ACC112 (cell line): Measurements from ENCODE around the gene ARHGAP5.

Experiments
- H2AFZ ChIP-seq: fragments of 200-600 bp; sonication (generic); one replicate; pipeline ENCODE4 v1.6.0; 2017; ENCODE audit warnings: antibody characterized with exemption, low read length; ENCODE audit not compliant: unreplicated experiment
- H3K27ac ChIP-seq: fragments of 200-600 bp; sonication (generic); 2 replicates; pipeline ENCODE4 v1.5.1; 2014; ENCODE audit warnings: low read depth, mild to moderate bottlenecking, antibody characterized with exemption, low read length, moderate library complexity
- H3K27me3 ChIP-seq: fragments of 200-600 bp; sonication (generic); 2 replicates; pipeline ENCODE4 v1.6.1; 2014; ENCODE audit warnings: mild to moderate bottlenecking, antibody characterized with exemption, low read length, moderate library complexity, mixed read lengths; ENCODE audit not compliant: insufficient read depth
- H3K36me3 ChIP-seq: fragments of 200-600 bp; sonication (generic); 2 replicates; pipeline ENCODE4 v1.6.1; 2016; ENCODE audit warnings: mild to moderate bottlenecking, antibody characterized with exemption, low read length, moderate library complexity, mixed read lengths; ENCODE audit not compliant: insufficient read depth
- H3K4me1 ChIP-seq: fragments of 200-600 bp; sonication (generic); one replicate; pipeline ENCODE4 v1.6.1; 2016; ENCODE audit warnings: low read length, mixed read lengths; ENCODE audit not compliant: insufficient read depth, unreplicated experiment, control insufficient read depth
- H3K4me3 ChIP-seq: fragments of 200-600 bp; sonication (generic); 2 replicates; pipeline ENCODE4 v1.5.1; 2014; ENCODE audit warnings: mild to moderate bottlenecking, low read depth, low read length
- H3K79me2 ChIP-seq: fragments of 200-600 bp; sonication (generic); one replicate; pipeline ENCODE4 v1.6.0; 2016; ENCODE audit warnings: low read length; ENCODE audit not compliant: control insufficient read depth, unreplicated experiment, insufficient read depth

Gene ARHGAP5, protein sequence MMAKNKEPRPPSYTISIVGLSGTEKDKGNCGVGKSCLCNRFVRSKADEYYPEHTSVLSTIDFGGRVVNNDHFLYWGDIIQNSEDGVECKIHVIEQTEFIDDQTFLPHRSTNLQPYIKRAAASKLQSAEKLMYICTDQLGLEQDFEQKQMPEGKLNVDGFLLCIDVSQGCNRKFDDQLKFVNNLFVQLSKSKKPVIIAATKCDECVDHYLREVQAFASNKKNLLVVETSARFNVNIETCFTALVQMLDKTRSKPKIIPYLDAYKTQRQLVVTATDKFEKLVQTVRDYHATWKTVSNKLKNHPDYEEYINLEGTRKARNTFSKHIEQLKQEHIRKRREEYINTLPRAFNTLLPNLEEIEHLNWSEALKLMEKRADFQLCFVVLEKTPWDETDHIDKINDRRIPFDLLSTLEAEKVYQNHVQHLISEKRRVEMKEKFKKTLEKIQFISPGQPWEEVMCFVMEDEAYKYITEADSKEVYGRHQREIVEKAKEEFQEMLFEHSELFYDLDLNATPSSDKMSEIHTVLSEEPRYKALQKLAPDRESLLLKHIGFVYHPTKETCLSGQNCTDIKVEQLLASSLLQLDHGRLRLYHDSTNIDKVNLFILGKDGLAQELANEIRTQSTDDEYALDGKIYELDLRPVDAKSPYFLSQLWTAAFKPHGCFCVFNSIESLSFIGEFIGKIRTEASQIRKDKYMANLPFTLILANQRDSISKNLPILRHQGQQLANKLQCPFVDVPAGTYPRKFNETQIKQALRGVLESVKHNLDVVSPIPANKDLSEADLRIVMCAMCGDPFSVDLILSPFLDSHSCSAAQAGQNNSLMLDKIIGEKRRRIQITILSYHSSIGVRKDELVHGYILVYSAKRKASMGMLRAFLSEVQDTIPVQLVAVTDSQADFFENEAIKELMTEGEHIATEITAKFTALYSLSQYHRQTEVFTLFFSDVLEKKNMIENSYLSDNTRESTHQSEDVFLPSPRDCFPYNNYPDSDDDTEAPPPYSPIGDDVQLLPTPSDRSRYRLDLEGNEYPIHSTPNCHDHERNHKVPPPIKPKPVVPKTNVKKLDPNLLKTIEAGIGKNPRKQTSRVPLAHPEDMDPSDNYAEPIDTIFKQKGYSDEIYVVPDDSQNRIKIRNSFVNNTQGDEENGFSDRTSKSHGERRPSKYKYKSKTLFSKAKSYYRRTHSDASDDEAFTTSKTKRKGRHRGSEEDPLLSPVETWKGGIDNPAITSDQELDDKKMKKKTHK (N-terminal part only)

DNA sequence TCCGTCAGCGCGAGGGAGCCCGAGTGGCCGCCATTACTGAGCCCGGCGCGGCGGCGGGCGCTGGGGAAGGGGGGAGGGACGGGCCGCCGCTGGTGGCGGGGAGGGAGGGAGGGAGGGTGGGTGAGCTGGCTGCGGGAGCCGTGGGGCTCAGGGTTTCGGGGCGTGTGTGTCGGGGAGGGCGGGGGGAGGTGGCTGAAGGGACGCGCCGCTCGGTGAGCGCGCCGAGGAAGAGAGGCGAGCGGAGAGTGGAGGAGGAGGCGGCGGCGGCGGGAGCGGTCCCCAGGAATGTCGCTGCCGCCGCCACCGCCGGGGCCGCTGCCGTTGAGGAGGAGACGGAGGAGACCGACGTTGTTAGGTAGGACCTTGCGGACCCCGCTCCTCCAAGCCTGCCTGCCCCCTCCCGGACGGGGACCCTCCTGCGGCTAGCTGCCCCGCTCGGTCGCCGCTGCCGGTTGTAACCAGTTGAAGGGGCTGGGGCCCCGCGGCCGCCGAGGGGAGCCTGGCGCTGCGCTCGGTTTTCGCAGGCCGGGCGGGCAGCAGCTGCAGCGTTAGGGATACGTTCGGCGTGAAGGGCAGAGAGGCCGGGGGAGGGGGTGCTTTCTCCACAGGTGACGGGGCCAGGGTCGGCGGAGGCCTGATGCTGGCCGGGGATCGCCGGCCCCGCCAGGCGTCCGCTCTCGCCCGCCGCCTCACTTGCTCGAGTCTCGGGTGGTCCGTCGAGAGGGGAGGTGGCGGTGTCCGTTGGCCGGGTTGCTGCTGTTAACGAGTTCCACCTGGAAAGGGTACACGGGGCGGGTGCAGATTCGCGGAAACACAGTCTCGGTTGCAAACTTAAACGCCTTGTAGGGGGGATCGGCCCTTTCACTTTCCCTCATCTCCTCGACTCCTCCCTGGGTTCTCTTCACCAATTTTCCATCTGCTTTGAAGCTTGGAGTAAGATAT is at the start of gene ARHGAP5:
Gene ARHGAP5, plus strand, starts transcription at position 224 of the 942 bp plus-strand sequence. CDS start 13,366 bp downstream, outside the sequence.
- Histone ChIP-seq H3K27ac (peak within 1 kb of the TSS; percentile 81), H3K4me1 (peaks cover 34% of the 10 kb centered on the region), H3K27me3 (no peaks in the 10 kb centered on the region), H3K4me3 (peak within 1 kb of the TSS; percentile 85), H3K79me2 (peaks cover 57% of the 10 kb centered on the region), H2AFZ (peak within 1 kb of the TSS; percentile 43), H3K36me3 (no peaks in the 10 kb centered on the region)

DNA sequence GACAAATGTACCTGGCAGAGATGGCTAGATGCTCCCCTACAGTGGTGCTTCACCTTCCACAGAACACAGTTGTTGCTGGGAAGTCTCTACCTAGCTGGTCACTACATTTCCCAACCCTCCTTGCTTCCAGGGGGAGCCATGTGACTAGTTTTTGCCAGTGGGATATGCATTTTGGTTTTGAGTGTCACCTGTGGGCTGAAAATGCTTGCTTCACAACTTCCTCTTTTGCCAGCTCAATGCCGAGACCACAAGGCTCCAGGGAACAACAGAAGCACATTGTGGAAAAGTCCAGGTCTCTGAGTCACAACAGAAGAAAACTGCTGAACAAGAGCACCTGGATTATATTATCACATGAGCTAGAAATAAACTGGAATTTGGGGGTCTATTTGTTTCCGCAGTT is 48.5 kb upstream of the ARHGAP5 start:
- Histone ChIP-seq H3K4me1 (peaks cover 1% of the 10 kb centered on the region), H2AFZ (no peak overlapping the region), H3K4me3 (no peak overlapping the region), H3K27ac (no peak overlapping the region), H3K27me3 (no peaks in the 10 kb centered on the region), H3K36me3 (no peaks in the 10 kb centered on the region), H3K79me2 (no peaks in the 10 kb centered on the region)

DNA sequence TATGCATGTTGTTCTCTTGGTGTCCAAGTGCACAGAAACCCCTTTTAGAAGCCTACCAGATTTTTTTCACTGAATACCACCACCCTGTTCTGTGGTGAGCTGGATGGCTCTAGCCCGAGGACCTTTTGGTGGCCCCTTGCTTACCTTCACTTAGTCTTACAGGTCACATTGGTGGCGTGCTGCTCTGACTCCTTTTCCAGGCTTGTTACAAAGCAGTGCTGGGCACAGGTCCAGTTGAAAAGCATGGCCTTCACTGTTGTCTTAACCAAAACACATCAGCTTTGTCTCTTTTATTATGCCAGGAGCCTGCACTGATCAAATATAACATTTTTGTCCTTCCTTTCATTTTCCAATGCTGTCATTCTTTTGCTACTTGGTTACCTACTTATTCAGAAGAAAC is 43.6 kb upstream of the ARHGAP5 start:
- Histone ChIP-seq H3K27me3 (no peaks in the 10 kb centered on the region), H3K4me1 (no peaks in the 10 kb centered on the region), H3K36me3 (no peaks in the 10 kb centered on the region), H3K79me2 (no peaks in the 10 kb centered on the region), H3K4me3 (no peak overlapping the region), H3K27ac (no peak overlapping the region), H2AFZ (no peak overlapping the region)

DNA sequence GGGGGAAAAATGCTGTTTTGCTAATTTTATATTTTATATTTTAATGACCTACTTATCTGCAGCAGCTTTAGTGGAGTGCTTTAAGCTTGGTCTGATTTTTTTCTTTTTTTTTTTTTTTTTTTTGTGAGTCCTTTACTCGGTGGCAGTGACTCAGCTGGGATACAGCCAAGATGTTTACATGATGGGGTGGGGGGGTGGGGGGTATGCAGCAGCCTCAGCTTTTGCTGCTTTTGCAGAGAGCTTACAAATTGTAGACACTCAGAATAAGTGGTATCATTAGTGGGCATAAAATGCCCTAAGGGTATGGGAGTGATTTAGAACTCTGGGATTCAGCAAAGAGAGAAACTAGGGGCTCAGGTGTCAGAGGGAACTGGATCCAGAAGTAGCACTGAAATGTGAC is 38.2 kb upstream of the ARHGAP5 start:
- H2AFZ ChIP-seq = no peak overlapping the region
- H3K27ac ChIP-seq = no peak overlapping the region
- H3K36me3 ChIP-seq = no peaks in the 10 kb centered on the region
- H3K4me3 ChIP-seq = no peak overlapping the region
- no peaks in the 10 kb centered on the region for H3K4me1 ChIP-seq
- H3K79me2 ChIP-seq = no peaks in the 10 kb centered on the region
- no peaks in the 10 kb centered on the region for H3K27me3 ChIP-seq

DNA sequence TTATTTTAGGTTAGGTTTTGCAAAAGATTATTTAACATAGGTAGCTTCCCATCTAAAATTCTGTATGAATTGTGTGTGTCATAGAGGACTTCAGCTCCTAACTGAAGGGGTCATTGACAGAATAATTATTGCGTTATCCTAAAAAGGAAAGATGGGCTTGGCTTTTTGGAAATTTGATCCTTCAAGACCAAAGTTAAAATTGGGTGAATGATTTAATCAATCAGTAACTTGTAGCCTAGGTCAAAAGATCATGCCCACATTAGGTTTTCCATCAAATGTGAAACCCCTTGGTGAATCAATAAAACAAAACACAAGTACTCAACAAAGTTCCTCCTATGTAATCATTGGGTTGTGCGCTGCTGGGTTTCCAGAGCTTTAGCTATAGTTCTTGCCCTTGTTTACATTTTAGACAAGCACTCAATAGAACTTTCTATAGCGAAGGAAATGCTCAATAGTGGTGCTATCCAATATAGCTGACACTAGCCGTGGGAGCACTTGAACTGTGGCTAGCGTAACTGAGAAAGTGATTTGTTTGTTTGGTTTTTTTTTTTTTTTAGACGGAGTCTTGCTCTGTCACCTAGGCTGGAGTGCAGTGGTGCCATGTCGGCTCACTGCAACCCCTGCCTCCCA is 37.6 kb upstream of the ARHGAP5 start:
- Histone ChIP-seq H3K4me1 (no peaks in the 10 kb centered on the region), H3K36me3 (no peaks in the 10 kb centered on the region), H2AFZ (no peak overlapping the region), H3K4me3 (no peak overlapping the region), H3K27ac (no peak overlapping the region), H3K79me2 (no peaks in the 10 kb centered on the region), H3K27me3 (no peaks in the 10 kb centered on the region)

DNA sequence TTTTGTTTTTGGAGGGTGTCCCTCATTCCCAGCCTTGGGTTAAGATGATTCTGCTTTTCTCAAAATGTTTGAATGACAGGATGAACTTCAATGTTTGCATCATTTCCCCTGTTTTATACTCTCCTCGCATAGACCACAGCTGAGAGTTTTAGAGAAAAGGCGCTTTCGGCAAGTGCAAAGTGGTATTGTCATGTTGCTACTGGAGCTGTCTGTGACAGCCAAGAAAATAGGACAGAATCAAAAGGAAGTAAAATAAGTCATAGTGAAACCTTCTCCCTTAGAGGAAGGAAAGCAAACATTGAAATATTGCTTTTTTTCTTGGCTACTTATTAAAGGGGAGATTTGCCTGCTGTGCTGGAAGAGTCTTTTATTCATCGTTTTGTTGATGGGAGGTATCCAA is 33.5 kb upstream of the ARHGAP5 start:
- Histone ChIP-seq H2AFZ (no peak overlapping the region), H3K4me3 (no peak overlapping the region), H3K27ac (no peak overlapping the region), H3K36me3 (no peaks in the 10 kb centered on the region), H3K79me2 (no peaks in the 10 kb centered on the region), H3K27me3 (no peaks in the 10 kb centered on the region), H3K4me1 (no peaks in the 10 kb centered on the region)

DNA sequence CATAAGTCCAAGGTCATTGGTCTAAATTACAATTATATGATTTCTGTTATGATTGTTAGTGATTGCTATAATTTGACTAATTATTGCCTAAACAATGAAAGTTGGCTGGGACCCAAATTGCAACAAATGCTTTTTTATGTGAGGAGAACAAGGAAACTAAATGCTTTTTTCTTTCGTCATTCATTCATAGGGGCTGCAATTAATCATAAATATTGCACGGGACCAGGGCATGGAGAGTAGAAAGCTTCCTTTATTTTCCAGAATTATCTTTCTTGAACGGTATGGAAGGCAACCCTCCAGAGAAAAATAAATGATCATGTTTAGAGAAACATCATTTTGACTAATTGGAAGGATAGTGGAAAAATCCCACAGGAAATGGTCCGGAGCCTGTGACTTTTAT is 32.6 kb upstream of the ARHGAP5 start:
- Histone ChIP-seq H3K27ac (no peak overlapping the region), H3K27me3 (no peaks in the 10 kb centered on the region), H3K4me3 (no peak overlapping the region), H3K79me2 (no peaks in the 10 kb centered on the region), H3K4me1 (no peaks in the 10 kb centered on the region), H3K36me3 (no peaks in the 10 kb centered on the region), H2AFZ (no peak overlapping the region)

DNA sequence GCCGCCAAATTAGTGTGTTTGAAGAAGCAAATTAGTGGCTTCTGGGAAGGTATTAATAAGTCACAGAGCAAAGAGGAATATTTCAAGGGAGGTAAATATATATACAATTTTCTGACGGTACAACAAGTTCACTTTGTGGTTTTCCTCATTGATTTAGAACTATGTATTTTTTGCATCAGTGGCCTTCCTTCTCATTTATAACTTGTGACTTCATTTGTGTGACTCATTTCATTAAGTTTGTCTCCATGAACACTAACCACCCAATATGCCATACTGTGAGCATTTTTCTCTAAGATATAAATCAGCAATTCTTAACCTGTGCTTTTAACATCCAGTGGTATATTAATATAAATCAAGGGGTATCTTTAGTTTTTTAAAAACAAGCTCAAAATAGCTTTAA is 29.3 kb upstream of the ARHGAP5 start:
- H2AFZ ChIP-seq = no peak overlapping the region
- H3K79me2 ChIP-seq = no peaks in the 10 kb centered on the region
- H3K27me3 ChIP-seq = no peaks in the 10 kb centered on the region

DNA sequence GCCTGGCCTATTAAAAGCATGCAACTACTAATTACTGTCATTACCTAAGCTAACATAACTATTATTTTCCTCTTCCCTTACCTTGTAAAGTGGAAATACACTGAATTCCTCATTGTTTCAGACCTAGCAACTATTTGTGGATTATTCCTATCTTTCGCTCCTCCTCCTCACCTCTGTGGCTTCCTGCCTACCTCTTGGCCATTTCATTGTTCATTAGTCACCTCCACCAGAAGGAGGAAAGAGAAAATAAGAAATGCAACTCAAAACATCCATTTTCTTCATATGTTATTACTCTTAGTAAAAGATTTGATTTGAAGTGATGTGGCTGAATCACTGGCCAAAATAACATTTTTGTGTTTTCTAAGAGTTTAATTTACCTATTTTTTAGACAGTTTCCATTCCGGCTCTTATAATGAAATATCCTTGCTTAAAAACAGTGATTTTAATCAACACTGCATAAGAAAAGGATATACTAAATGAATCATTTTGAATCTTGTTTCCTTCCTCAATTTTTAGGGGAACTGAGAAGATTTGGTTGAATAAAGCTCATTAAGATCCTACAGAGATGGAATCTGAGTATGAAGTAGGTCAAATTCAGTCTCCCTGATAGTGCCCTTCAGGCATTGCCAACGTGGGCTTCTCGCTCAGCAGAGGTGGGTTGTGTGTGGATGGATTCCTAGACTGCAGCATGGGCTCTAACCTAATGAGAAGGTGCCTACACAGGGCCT is 27.6 kb upstream of the ARHGAP5 start:
- no peaks in the 10 kb centered on the region for H3K4me1 ChIP-seq
- H3K27ac ChIP-seq = no peak overlapping the region
- no peaks in the 10 kb centered on the region for H3K79me2 ChIP-seq
- no peaks in the 10 kb centered on the region for H3K36me3 ChIP-seq
- H3K4me3 ChIP-seq = no peak overlapping the region
- no peak overlapping the region for H2AFZ ChIP-seq
- H3K27me3 ChIP-seq = no peaks in the 10 kb centered on the region

More for the DNA sequence above, 29.3 kb upstream of the ARHGAP5 start:
- H3K36me3 ChIP-seq = no peaks in the 10 kb centered on the region
- no peak overlapping the region for H3K4me3 ChIP-seq
- no peak overlapping the region for H3K27ac ChIP-seq
- H3K4me1 ChIP-seq = no peaks in the 10 kb centered on the region
